Breast epithelium (tissue), 3 donors: ENCODE results near the gene COL4A5.

ENCODE experiments used
- POLR2A ChIP-seq: fragments of 450-650 bp; IDR thresholded peaks from one replicate; pipeline ENCODE4 v1.6.1; 2016; ENCODE audit warnings: antibody characterized with exemption, mild to moderate bottlenecking, moderate library complexity
- POLR2AphosphoS5 ChIP-seq, 3 donors: sonication (generic); formaldehyde crosslinking; IDR thresholded peaks; one replicate each; pipeline ENCODE4 v1.6.1; 2017; ENCODE audit warnings: antibody characterized with exemption in 3 of 3
- TF ChIP-seq, protein P1 (sequence below), 3 donors: fragments of 450-650 bp; IDR thresholded peaks; one replicate each; pipeline ENCODE4 v1.5.1; 2016 to 2017; ENCODE audit warnings: antibody characterized with exemption in 3 of 3, mild to moderate bottlenecking in 3 of 3, moderate library complexity in 3 of 3

DNA sequence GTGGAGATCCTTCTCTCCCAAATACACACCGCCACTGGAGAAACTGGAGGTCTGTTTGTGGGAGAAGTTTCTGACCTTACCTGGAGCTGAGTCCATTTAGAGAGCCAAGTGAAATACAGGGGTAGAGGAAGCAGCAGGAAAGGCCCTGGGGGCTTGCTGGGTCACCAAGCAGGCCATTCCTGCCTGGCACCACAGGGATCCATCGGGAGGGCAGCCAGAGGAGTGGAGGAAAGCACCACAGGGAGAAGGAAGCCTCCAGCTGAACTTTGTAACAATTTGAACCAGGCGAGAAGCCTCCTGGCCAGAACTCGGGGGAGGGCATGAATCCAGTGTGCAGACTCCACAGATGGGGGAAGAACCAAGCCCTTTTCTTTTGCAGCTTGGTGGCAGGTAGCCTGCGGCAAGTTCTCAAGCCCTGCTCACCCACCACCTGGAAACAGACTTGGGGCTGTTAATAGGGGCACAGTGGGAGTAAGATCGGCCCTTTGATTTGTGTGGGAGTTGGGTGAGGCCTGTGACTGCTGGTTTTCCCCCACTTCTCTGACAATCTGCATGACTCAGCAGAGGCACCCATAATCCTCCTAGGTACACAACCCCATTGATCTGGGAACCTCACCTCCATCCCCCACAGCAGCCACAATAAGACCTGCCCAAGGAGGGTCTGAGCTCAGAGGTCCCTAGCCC is 202.1 kb downstream of the COL4A5 start:
- TF ChIP-seq, protein P1, sequence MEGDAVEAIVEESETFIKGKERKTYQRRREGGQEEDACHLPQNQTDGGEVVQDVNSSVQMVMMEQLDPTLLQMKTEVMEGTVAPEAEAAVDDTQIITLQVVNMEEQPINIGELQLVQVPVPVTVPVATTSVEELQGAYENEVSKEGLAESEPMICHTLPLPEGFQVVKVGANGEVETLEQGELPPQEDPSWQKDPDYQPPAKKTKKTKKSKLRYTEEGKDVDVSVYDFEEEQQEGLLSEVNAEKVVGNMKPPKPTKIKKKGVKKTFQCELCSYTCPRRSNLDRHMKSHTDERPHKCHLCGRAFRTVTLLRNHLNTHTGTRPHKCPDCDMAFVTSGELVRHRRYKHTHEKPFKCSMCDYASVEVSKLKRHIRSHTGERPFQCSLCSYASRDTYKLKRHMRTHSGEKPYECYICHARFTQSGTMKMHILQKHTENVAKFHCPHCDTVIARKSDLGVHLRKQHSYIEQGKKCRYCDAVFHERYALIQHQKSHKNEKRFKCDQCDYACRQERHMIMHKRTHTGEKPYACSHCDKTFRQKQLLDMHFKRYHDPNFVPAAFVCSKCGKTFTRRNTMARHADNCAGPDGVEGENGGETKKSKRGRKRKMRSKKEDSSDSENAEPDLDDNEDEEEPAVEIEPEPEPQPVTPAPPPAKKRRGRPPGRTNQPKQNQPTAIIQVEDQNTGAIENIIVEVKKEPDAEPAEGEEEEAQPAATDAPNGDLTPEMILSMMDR (IDR thresholded peaks at IDR 0.05): no peak
- TF ChIP-seq POLR2AphosphoS5 (IDR thresholded peaks at IDR 0.05) (no peak), POLR2A (no peak)
